Esophagus squamous epithelium (tissue), 5 donors: ENCODE results near the gene ITPRIPL2. TPM values are rescaled to one million over a fixed set of nuclear protein-coding genes. Genes with fewer than 3 reads are reported as not detected.

ENCODE experiments used
- DNase-seq: peaks from one replicate; lab custom pipeline; 2025; lab: John Stamatoyannopoulos, UW
- H3K27ac ChIP-seq, 4 donors: fragments of 200-600 bp; sonication (generic); one replicate each; pipeline ENCODE4 v1.5.1; 2016 to 2019; ENCODE audit warnings: mild to moderate bottlenecking in 1 of 4
- H3K27me3 ChIP-seq, 4 donors: fragments of 200-600 bp; sonication (generic); 1 replicate in 3 of 4; 2 replicates in 1 of 4; pipeline versions ENCODE4 v1.5.1 to v1.6.0; 2017 to 2021; ENCODE audit warnings: antibody characterized with exemption in 1 of 4
- H3K36me3 ChIP-seq, 3 donors: fragments of 200-600 bp; sonication (generic); one replicate each; pipeline ENCODE4 v1.5.1; 2016 to 2019
- H3K4me1 ChIP-seq, 3 donors: fragments of 200-600 bp; sonication (generic); one replicate each; pipeline ENCODE4 v1.5.1; 2017 to 2019
- H3K4me3 ChIP-seq, 4 donors: fragments of 200-600 bp; sonication (generic); 1 replicate in 3 of 4; 2 replicates in 1 of 4; pipeline ENCODE4 v1.5.1; 2016 to 2019; ENCODE audit warnings: mild to moderate bottlenecking in 2 of 4, moderate library complexity in 1 of 4
- H3K9me3 ChIP-seq, 3 donors: fragments of 200-600 bp; sonication (generic); one replicate each; pipeline ENCODE4 v1.5.1; 2016 to 2019
- POLR2A ChIP-seq, 4 donors: fragments of 450-650 bp; IDR thresholded peaks; one replicate each; pipeline ENCODE4 v1.6.1; 2017; ENCODE audit warnings: antibody characterized with exemption in 4 of 4, mild to moderate bottlenecking in 4 of 4, moderate library complexity in 3 of 4
- WGBS, 2 donors: methylation state at CpG; one replicate each; pipeline ENCODE4 v1.1.5; 2018; 5-methylcytosine and 5-hydroxymethylcytosine counted together
- intact Hi-C: fragments of 100-400 bp; cut with DNase I; formaldehyde crosslinking; loops from one replicate; pipeline ENCODE4 v1.15.0; 2022
- total RNA-seq, 4 donors: library from RNA; depleted of rRNA; stranded (reverse); fragments of >200 nt; gene quantifications; one replicate each; pipeline ENCODE4 v1.1.0, GENCODE V29; 2016
- TF ChIP-seq, protein P1 (sequence below), 6 experiments: fragments of 450-650 bp in 4 of 6; fragments of 200-600 bp in 2 of 6; sonication (generic) in 2 of 6; IDR thresholded peaks; one replicate each; pipeline ENCODE4 v1.5.1; 2016 to 2019; ENCODE audit warnings: antibody characterized with exemption in 6 of 6, mild to moderate bottlenecking in 4 of 6, moderate library complexity in 4 of 6
- donor health status: DM: yes; HTN: yes; CAD: no.

Gene ITPRIPL2
- total RNA-seq, 4 donors from 2014 or later: 18.3 to 78.6 (median 42.4) TPM

DNA sequence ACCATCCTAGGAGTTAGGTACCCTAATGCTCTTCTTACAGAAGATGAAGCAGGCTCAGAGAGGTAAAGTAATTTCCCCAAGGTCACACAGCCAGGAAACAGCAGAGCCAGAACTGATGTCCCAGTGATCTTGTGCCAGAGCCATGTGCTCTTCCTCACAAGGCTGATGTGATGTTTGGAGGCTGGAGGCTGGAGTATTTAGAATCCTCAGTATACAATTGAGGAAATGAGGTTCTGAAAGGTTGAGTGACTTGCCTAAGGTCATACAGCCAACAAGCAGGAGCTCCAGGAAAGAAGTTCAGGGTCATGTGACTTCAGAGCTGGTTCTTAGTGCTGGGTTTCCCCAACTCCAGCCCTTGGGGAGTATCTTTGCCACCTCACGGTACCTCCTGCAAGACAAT is 18.5 kb downstream of the ITPRIPL2 start:
- intact Hi-C loops: no loop called here
- peak overlapping the region; percentile 59 to 85 (median 76) for H3K27ac ChIP-seq
- no peaks in the 10 kb centered on the region for H3K27me3 ChIP-seq
- TF ChIP-seq POLR2A (IDR thresholded peaks at IDR 0.05): no peak
- TF ChIP-seq, protein P1, sequence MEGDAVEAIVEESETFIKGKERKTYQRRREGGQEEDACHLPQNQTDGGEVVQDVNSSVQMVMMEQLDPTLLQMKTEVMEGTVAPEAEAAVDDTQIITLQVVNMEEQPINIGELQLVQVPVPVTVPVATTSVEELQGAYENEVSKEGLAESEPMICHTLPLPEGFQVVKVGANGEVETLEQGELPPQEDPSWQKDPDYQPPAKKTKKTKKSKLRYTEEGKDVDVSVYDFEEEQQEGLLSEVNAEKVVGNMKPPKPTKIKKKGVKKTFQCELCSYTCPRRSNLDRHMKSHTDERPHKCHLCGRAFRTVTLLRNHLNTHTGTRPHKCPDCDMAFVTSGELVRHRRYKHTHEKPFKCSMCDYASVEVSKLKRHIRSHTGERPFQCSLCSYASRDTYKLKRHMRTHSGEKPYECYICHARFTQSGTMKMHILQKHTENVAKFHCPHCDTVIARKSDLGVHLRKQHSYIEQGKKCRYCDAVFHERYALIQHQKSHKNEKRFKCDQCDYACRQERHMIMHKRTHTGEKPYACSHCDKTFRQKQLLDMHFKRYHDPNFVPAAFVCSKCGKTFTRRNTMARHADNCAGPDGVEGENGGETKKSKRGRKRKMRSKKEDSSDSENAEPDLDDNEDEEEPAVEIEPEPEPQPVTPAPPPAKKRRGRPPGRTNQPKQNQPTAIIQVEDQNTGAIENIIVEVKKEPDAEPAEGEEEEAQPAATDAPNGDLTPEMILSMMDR (IDR thresholded peaks at IDR 0.05): no peak
- 54 to 57% methylated on average over 1 of the region's 1 CpG for WGBS, 2 donors
- no peaks in the 10 kb centered on the region for H3K36me3 ChIP-seq
- no peak for DNase-seq
- peaks cover 52 to 90% (median 59%) of the 10 kb centered on the region in 3 donors for H3K4me1 ChIP-seq
- no peak overlapping the region for H3K4me3 ChIP-seq
- no peaks in the 10 kb centered on the region for H3K9me3 ChIP-seq

DNA sequence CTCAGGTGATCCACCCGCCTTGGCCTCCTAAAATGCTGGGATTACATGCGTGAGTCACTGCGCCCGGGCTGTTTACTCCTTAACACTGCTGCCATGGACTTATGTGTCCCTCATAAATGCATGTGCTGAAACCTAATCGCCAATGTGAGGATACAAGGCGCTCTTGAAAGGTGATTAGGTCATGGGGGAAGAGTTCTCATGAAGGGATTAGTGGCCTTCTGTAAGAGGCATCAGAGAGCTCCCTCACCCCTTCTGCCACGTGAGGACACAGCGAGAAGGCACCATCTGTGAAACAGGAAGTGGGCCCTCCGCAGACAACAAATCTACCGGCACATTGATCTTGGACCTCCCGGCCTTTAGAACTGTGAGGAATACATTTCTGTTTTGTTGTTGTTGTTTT is 19.1 kb downstream of the ITPRIPL2 start:
- H3K27ac ChIP-seq: peak overlapping the region; percentile 30 to 79 (median 66)
- H3K4me3 ChIP-seq: no peak overlapping the region
- H3K4me1 ChIP-seq: peaks cover 58 to 91% (median 66%) of the 10 kb centered on the region in 3 donors
- H3K9me3 ChIP-seq: no peaks in the 10 kb centered on the region
- TF ChIP-seq, protein P1 (IDR thresholded peaks at IDR 0.05): no peak
- no peak for TF ChIP-seq POLR2A (IDR thresholded peaks at IDR 0.05)
- H3K27me3 ChIP-seq: no peaks in the 10 kb centered on the region
- no peak for DNase-seq
- 82 to 83% methylated on average over 7 to 9 of the region's 11 CpGs for WGBS, 2 donors
- no peaks in the 10 kb centered on the region for H3K36me3 ChIP-seq
- intact Hi-C loops: no loop called here

DNA sequence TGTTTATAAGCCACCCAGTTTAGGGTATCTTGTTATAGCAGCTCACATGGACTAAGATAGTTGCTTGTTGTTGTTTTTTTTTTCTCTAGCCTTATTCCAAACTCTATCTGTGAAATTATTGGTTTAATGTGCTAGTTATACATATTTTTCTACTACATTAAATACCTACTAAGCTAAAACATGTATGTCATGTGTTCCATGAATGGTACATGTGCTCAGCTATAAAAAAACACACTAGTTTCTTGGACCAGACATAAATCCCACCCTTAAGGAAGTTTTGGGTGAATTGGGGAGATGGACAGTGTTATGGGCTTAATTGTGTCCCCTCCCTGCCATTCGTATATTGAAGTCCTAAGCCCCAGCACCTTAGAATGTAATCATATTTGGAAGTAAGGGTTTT is 19.8 kb downstream of the ITPRIPL2 start:
- peaks cover 65 to 98% (median 73%) of the 10 kb centered on the region in 3 donors for H3K4me1 ChIP-seq
- intact Hi-C loops: no loop called here
- no peaks in the 10 kb centered on the region for H3K9me3 ChIP-seq
- no peaks in the 10 kb centered on the region for H3K27me3 ChIP-seq
- DNase-seq: no peak
- no peak for TF ChIP-seq POLR2A (IDR thresholded peaks at IDR 0.05)
- TF ChIP-seq, protein P1 (IDR thresholded peaks at IDR 0.05): no peak
- peak overlapping the region in 2 of 4 donors; percentile 72 to 79 for H3K27ac ChIP-seq
- H3K36me3 ChIP-seq: no peaks in the 10 kb centered on the region
- H3K4me3 ChIP-seq: no peak overlapping the region
- 93 to 100% methylated on average over 1 of the region's 1 CpG for WGBS, 2 donors

DNA sequence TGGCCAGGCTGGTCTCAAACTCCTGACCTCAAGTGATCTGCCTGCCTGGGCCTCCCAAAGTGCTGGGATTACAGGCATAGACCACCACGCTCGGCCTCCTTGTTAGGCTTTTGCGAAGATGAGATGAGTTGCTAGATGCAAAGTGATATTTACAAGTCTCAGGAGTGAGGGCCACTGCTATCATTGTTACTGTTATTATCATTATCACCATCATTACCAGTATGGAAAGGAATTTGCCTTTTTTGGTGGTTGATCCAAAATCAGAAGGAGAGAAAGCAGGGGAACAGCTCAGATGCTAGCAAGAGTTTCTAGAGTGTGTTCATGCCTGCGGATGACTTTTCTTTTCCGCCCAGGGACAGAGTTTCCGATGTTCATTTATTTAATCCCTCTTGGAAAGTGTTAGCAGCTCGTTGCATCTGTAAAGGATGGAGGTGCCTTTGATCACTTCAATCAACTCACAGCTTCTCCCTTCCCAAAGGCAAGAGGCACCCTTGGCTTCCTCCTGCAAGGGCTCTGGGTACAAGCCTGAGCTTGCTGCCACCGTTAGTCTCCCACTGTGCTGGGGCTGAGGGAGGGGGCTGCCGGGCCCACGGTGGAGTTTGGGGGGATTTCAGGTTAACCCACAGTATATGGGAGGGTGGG is 21.6 kb downstream of the ITPRIPL2 start:
- peaks cover 76 to 100% (median 81%) of the 10 kb centered on the region in 3 donors for H3K4me1 ChIP-seq

DNA sequence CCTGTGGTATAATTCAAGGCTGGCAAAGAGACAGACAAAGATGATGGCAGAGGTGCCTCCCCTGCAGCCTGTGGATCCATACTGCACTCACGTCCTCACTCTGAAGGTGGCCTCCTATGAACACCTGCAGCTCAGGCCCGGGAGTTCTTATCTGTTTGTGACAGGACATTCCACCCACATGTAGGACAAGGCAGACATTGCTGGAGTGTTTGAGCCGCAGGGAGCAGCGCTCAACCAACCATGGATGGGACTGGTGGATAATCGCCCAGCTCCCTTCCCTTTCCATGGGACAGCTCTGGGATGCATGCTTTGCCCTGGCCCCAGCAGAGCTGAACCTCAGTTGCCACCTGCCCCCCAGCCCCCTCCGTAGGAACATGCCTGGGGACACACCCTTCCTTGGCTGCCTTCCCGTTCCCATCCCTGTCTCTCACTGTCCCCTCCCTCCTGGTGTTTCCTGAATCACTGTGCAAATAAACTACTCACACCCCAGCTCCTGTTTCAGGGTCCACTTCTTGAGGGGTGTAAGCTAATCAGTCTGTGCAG is 22.2 kb downstream of the ITPRIPL2 start:
- DNase-seq: no peak
- intact Hi-C loops: no loop called here
- Histone ChIP-seq H3K27ac (peak overlapping the region; percentile 76 to 87 (median 80)), H3K4me3 (peak overlapping the region in 1 of 4 donors; percentile 14), H3K9me3 (no peaks in the 10 kb centered on the region), H3K36me3 (no peaks in the 10 kb centered on the region), H3K4me1 (peaks cover 71 to 100% (median 79%) of the 10 kb centered on the region in 3 donors), H3K27me3 (no peaks in the 10 kb centered on the region)
- TF ChIP-seq, protein P1 (IDR thresholded peaks at IDR 0.05): no peak
- TF ChIP-seq POLR2A (IDR thresholded peaks at IDR 0.05): no peak
- 0 to 58% methylated on average over 1 to 4 of the region's 7 CpGs for WGBS, 2 donors

More for the DNA sequence above, 21.6 kb downstream of the ITPRIPL2 start:
- DNase-seq: no peak
- no peaks in the 10 kb centered on the region for H3K27me3 ChIP-seq
- H3K27ac ChIP-seq: peak overlapping the region; percentile 76 to 87 (median 80)
- TF ChIP-seq POLR2A (IDR thresholded peaks at IDR 0.05): no peak
- TF ChIP-seq, protein P1 (IDR thresholded peaks at IDR 0.05): no peak
- H3K36me3 ChIP-seq: no peaks in the 10 kb centered on the region
- no peak overlapping the region for H3K4me3 ChIP-seq
- WGBS, 2 donors: 44 to 52% methylated on average over 7 to 10 of the region's 10 CpGs
- intact Hi-C loops: no loop called here
- H3K9me3 ChIP-seq: no peaks in the 10 kb centered on the region
